ENCODE results near the gene DPEP2. TPM values are rescaled to one million over a fixed set of nuclear protein-coding genes. Genes with fewer than 3 reads are reported as not detected.
A peak's percentile ranks its signal among the peaks of the same experiment; 100 is the strongest.
"Not testable (repeated sequence)": the region's sequence is repeated elsewhere in the genome, so short reads cannot be mapped to it uniquely, and the experiment has no call there.

Gene DPEP2
- total RNA-seq, 8 experiments from 2014 or later, result 0.13 to 0.57 (median 0.42) TPM; not detected in 5

- H3K4me1 ChIP-seq (replicated peaks in 1 of 2), result no peaks in the 10 kb centered on the region
- WGBS, 10 experiments, result 62 to 100% (median 80%) methylated on average over 1 to 2 of the region's 2 CpGs; no CpG with 5 or more reads in 5 of the 10 experiments
- H3K4me3 ChIP-seq, result no peak overlapping the region
- no peak overlapping the region for H3K27ac ChIP-seq
- in situ Hi-C loops (cut with MboI; ENCODE audit: low pct_unique_long_range_greater_than_20kb in 2 of 9, low sequenced_read_pairs in 9 of 9, unreplicated experiment in 9 of 9), result loop anchor here in 1 of 9 experiments (10.0 kb wide), 1 partner anchor 225 kb away; no protein-coding TSS in a partner anchor
- no peak for ATAC-seq (replicated peaks in 6 of 8)
Observed at GRCh38 chr16:67999985-68000384, 701 bp upstream of the DPEP2 start.

GRCh38 chr16:67998231-67998778 is 979 bp downstream of the DPEP2 start:
- not testable (repeated sequence) for H3K4me3 ChIP-seq; H3K4me1 ChIP-seq (replicated peaks in 1 of 2); ATAC-seq (replicated peaks in 6 of 8); H3K27ac ChIP-seq
- WGBS, 10 experiments, result 88% methylated on average over 3 of the region's 36 CpGs; no CpG with 5 or more reads in 9 of the 10 experiments
- in situ Hi-C loops (cut with MboI; ENCODE audit: low pct_unique_long_range_greater_than_20kb in 2 of 9, low sequenced_read_pairs in 9 of 9, unreplicated experiment in 9 of 9), result loop anchor here in 1 of 9 experiments (10.0 kb wide), 1 partner anchor 226 kb away; no protein-coding TSS in a partner anchor

GRCh38 chr16:67996666-67997065 is 2.6 kb downstream of the DPEP2 start:
- H3K4me3 ChIP-seq, result no peak overlapping the region
- H3K4me1 ChIP-seq (replicated peaks in 1 of 2), result no peaks in the 10 kb centered on the region
- ATAC-seq (replicated peaks in 6 of 8), result no peak
- H3K27ac ChIP-seq, result no peak overlapping the region
- WGBS, 10 experiments, result 65 to 100% (median 87%) methylated on average over 1 to 5 of the region's 5 CpGs; no CpG with 5 or more reads in 3 of the 10 experiments
- in situ Hi-C loops (cut with MboI; ENCODE audit: low pct_unique_long_range_greater_than_20kb in 2 of 9, low sequenced_read_pairs in 9 of 9, unreplicated experiment in 9 of 9), result loop anchor here in 1 of 9 experiments (10.0 kb wide), 1 partner anchor 228 kb away; no protein-coding TSS in a partner anchor

- in situ Hi-C loops (cut with MboI; ENCODE audit: low pct_unique_long_range_greater_than_20kb in 2 of 9, low sequenced_read_pairs in 9 of 9, unreplicated experiment in 9 of 9), result loop anchor here in 1 of 9 experiments (10.0 kb wide), 1 partner anchor 229 kb away; no protein-coding TSS in a partner anchor
- ATAC-seq (replicated peaks in 6 of 8), result peak in 2 of 8 experiments; percentile 9 to 44
- WGBS, 10 experiments, result 54 to 100% (median 88%) methylated on average over 1 to 4 of the region's 5 CpGs; no CpG with 5 or more reads in 5 of the 10 experiments
- Histone ChIP-seq H3K4me3 (no peak overlapping the region), H3K4me1 (replicated peaks in 1 of 2) (no peaks in the 10 kb centered on the region), H3K27ac (no peak overlapping the region)
Observed at GRCh38 chr16:67995423-67995822, 3.9 kb downstream of the DPEP2 start.

GRCh38 chr16:67994040-67994408 is 5.3 kb downstream of the DPEP2 start:
- not testable (repeated sequence) for ATAC-seq (replicated peaks in 6 of 8); H3K27ac ChIP-seq; H3K4me3 ChIP-seq; H3K4me1 ChIP-seq (replicated peaks in 1 of 2)
- in situ Hi-C loops (cut with MboI; ENCODE audit: low pct_unique_long_range_greater_than_20kb in 2 of 9, low sequenced_read_pairs in 9 of 9, unreplicated experiment in 9 of 9), result loop anchor here in 1 of 9 experiments (10.0 kb wide), 1 partner anchor 231 kb away; no protein-coding TSS in a partner anchor
- WGBS, 10 experiments, result no CpG with 5 or more reads among the region's 6 CpGs

GRCh38 chr16:67993207-67994039 is 5.9 kb downstream of the DPEP2 start:
- H3K4me1 ChIP-seq (replicated peaks in 1 of 2), result no peaks in the 10 kb centered on the region
- WGBS, 10 experiments, result no CpG with 5 or more reads among the region's 39 CpGs
- ATAC-seq (replicated peaks in 6 of 8), result peak; percentile 85 to 98 (median 94)
- in situ Hi-C loops (cut with MboI; ENCODE audit: low pct_unique_long_range_greater_than_20kb in 2 of 9, low sequenced_read_pairs in 9 of 9, unreplicated experiment in 9 of 9), result loop anchor here in 1 of 9 experiments (10.0 kb wide), 1 partner anchor 231 kb away; no protein-coding TSS in a partner anchor
- no peak overlapping the region for H3K4me3 ChIP-seq
- no peak overlapping the region for H3K27ac ChIP-seq

GRCh38 chr16:67992661-67993206 is 6.5 kb downstream of the DPEP2 start:
- Histone ChIP-seq H3K27ac (no peak overlapping the region), H3K4me3 (no peak overlapping the region), H3K4me1 (replicated peaks in 1 of 2) (no peaks in the 10 kb centered on the region)
- in situ Hi-C loops (cut with MboI; ENCODE audit: low pct_unique_long_range_greater_than_20kb in 2 of 9, low sequenced_read_pairs in 9 of 9, unreplicated experiment in 9 of 9), result loop anchor here in 1 of 9 experiments (10.0 kb wide), 1 partner anchor 232 kb away; no protein-coding TSS in a partner anchor
- WGBS, 10 experiments, result 60 to 100% (median 82%) methylated on average over 2 to 5 of the region's 20 CpGs; no CpG with 5 or more reads in 6 of the 10 experiments
- ATAC-seq (replicated peaks in 6 of 8), result peak in 2 of 8 experiments; percentile 1 to 17

GRCh38 chr16:67990018-67990386 is 9.3 kb downstream of the DPEP2 start:
- ATAC-seq (replicated peaks in 6 of 8), result no peak
- H3K4me1 ChIP-seq (replicated peaks in 1 of 2), result peaks cover 3 to 5% of the 10 kb centered on the region in 2 donors
- in situ Hi-C loops (cut with MboI; ENCODE audit: low pct_unique_long_range_greater_than_20kb in 2 of 9, low sequenced_read_pairs in 9 of 9, unreplicated experiment in 9 of 9), result loop anchor here in 1 of 9 experiments (10.0 kb wide), 1 partner anchor 235 kb away; no protein-coding TSS in a partner anchor
- 60 to 100% (median 75%) methylated on average over 1 to 5 of the region's 6 CpGs; no CpG with 5 or more reads in 4 of the 10 experiments for WGBS, 10 experiments
- H3K4me3 ChIP-seq, result no peak overlapping the region
- no peak overlapping the region for H3K27ac ChIP-seq

GRCh38 chr16:67989322-67990017 is 9.8 kb downstream of the DPEP2 start:
- Histone ChIP-seq H3K27ac (no peak overlapping the region), H3K4me1 (replicated peaks in 1 of 2) (peaks cover 6 to 11% of the 10 kb centered on the region in 2 donors), H3K4me3 (no peak overlapping the region)
- in situ Hi-C loops (cut with MboI; ENCODE audit: low pct_unique_long_range_greater_than_20kb in 2 of 9, low sequenced_read_pairs in 9 of 9, unreplicated experiment in 9 of 9), result loop anchor here in 1 of 9 experiments (10.0 kb wide), 1 partner anchor 235 kb away; no protein-coding TSS in a partner anchor
- WGBS, 10 experiments, result 27 to 93% (median 73%) methylated on average over 2 to 6 of the region's 8 CpGs; no CpG with 5 or more reads in 4 of the 10 experiments
- ATAC-seq (replicated peaks in 6 of 8), result no peak

GRCh38 chr16:67988675-67989074 is 10.6 kb downstream of the DPEP2 start:
- Histone ChIP-seq H3K4me3 (no peak overlapping the region), H3K4me1 (replicated peaks in 1 of 2) (peaks cover 6 to 11% of the 10 kb centered on the region in 2 donors), H3K27ac (no peak overlapping the region)
- ATAC-seq (replicated peaks in 6 of 8), result no peak
- in situ Hi-C loops (cut with MboI; ENCODE audit: low pct_unique_long_range_greater_than_20kb in 2 of 9, low sequenced_read_pairs in 9 of 9, unreplicated experiment in 9 of 9), result no loop called here
- WGBS, 10 experiments, result 27 to 100% (median 65%) methylated on average over 1 to 3 of the region's 3 CpGs

- no peak overlapping the region for H3K27ac ChIP-seq
- in situ Hi-C loops (cut with MboI; ENCODE audit: low pct_unique_long_range_greater_than_20kb in 2 of 9, low sequenced_read_pairs in 9 of 9, unreplicated experiment in 9 of 9), result no loop called here
Observed at GRCh38 chr16:67987460-67988160, 11.7 kb downstream of the DPEP2 start.

GRCh38 chr16:67986949-67987348 is 12.3 kb downstream of the DPEP2 start:
- in situ Hi-C loops (cut with MboI; ENCODE audit: low pct_unique_long_range_greater_than_20kb in 2 of 9, low sequenced_read_pairs in 9 of 9, unreplicated experiment in 9 of 9), result no loop called here
- WGBS, 10 experiments, result 70 to 100% (median 84%) methylated on average over 1 to 4 of the region's 5 CpGs; no CpG with 5 or more reads in 2 of the 10 experiments
- H3K27ac ChIP-seq, result no peak overlapping the region
- peaks cover 6 to 11% of the 10 kb centered on the region in 2 donors for H3K4me1 ChIP-seq (replicated peaks in 1 of 2)
- H3K4me3 ChIP-seq, result no peak overlapping the region
- no peak for ATAC-seq (replicated peaks in 6 of 8)

More at GRCh38 chr16:67987460-67988160, 11.7 kb downstream of the DPEP2 start:
- no peak for ATAC-seq (replicated peaks in 6 of 8)
- Histone ChIP-seq H3K4me3 (no peak overlapping the region), H3K4me1 (replicated peaks in 1 of 2) (peaks cover 6 to 11% of the 10 kb centered on the region in 2 donors)
- WGBS, 10 experiments, result 62 to 81% (median 80%) methylated on average over 1 to 4 of the region's 11 CpGs; no CpG with 5 or more reads in 7 of the 10 experiments

All from motor neuron (in vitro differentiated cells).